A549 (cell line): ENCODE measurements around the gene TJP2. TPM values are rescaled to one million over a fixed set of nuclear protein-coding genes. Genes with fewer than 3 reads are reported as not detected.

Experiments used
- ATAC-seq, 2 experiments: fragments of 200-7000 bp in 1 of 2; fragments of >200 bp in 1 of 2; cut with Nextera tagmentation in 1 of 2; cut with Tn5 transposase in 1 of 2; 3 replicates each; pipeline versions ENCODE4 v1.8.0 to v1.9.1; 2018 to 2020; ENCODE audit warnings: mild to moderate bottlenecking in 1 of 2, moderate library complexity in 1 of 2
- CTCF ChIA-PET: fragments of 300-600 bp; sonication (Branson Sonifier 250); formaldehyde crosslinking; extraction: SDS; loops from one replicate; lab custom pipeline; 2021; ENCODE audit warnings: antibody characterized with exemption, inconsistent platforms; lab: Yijun Ruan, JAX
- POLR2A ChIA-PET: fragments of 350-600 bp; formaldehyde crosslinking; extraction: SDS; loops from one replicate; lab custom pipeline; 2021; ENCODE audit warnings: antibody characterized with exemption, inconsistent platforms; lab: Yijun Ruan, JAX
- DNase-seq, 2 experiments: peaks; one replicate each; pipeline versions ENCODE4 v3.0.0 to v3.0.0-alpha.2; 2011 to 2016; ENCODE audit warnings: low read depth in 1 of 2, low spot score in 1 of 2
- FAIRE-seq: peaks from 2 replicates; lab custom pipeline; 2011; peaks lifted over from hg19 to GRCh38; lab: Jason Lieb, UNC
- H3K27ac ChIP-seq, 2 experiments: fragments of >200 bp; sonication (Bioruptor Twin); formaldehyde crosslinking; 3 replicates each; pipeline ENCODE4 v1.5.1; 2016 to 2017
- H3K4me1 ChIP-seq: fragments of >200 bp; sonication (Bioruptor Twin); formaldehyde crosslinking; 3 replicates; pipeline ENCODE4 v1.6.1; 2016
- H3K4me2 ChIP-seq: fragments of >200 bp; sonication (Bioruptor Twin); formaldehyde crosslinking; 3 replicates; pipeline ENCODE4 v1.6.1; 2016
- H3K4me3 ChIP-seq: fragments of >200 bp; sonication (Bioruptor Twin); formaldehyde crosslinking; 3 replicates; pipeline ENCODE4 v1.5.1; 2016
- H3K9me3 ChIP-seq: fragments of >200 bp; sonication (Bioruptor Twin); formaldehyde crosslinking; 3 replicates; pipeline ENCODE4 v1.6.1; 2016
- BCL3 ChIP-seq: fragments of >200 bp; sonication (Bioruptor Twin); formaldehyde crosslinking; IDR thresholded peaks from 3 replicates; pipeline ENCODE4 v1.6.1; 2016
- BHLHE40 ChIP-seq: IDR thresholded peaks from 2 replicates; pipeline ENCODE4 v1.6.1; 2012; ENCODE audit warnings: low read depth, low read length, inconsistent platforms
- CEBPB ChIP-seq, 2 experiments: fragments of >200 bp in 1 of 2; sonication (Bioruptor Twin) in 1 of 2; formaldehyde crosslinking in 1 of 2; IDR thresholded peaks; 2 replicates each; pipeline ENCODE4 v1.6.1; 2012 to 2016
- CHD2 ChIP-seq: fragments of 150-350 bp; IDR thresholded peaks from 2 replicates; pipeline ENCODE4 v1.6.1; 2014; ENCODE audit warnings: low read length; ENCODE audit not compliant: partially characterized antibody
- CHD4 ChIP-seq: fragments of 200-600 bp; sonication (generic); IDR thresholded peaks from 2 replicates; pipeline ENCODE4 v1.6.1; 2016; ENCODE audit warnings: antibody characterized with exemption, mild to moderate bottlenecking, borderline replicate concordance
- ELK1 ChIP-seq: fragments of 150-350 bp; IDR thresholded peaks from 2 replicates; pipeline ENCODE4 v1.6.1; 2014; ENCODE audit warnings: low read depth, mild to moderate bottlenecking, low read length
- ESRRA ChIP-seq: fragments of 150-350 bp; IDR thresholded peaks from 2 replicates; pipeline ENCODE4 v1.6.1; 2014; ENCODE audit warnings: mild to moderate bottlenecking, low read length, borderline replicate concordance
- FOSB ChIP-seq: fragments of 250-450 bp; sonication (Bioruptor Pico); IDR thresholded peaks from 2 replicates; pipeline ENCODE4 v1.5.0; 2020; ENCODE audit warnings: mild to moderate bottlenecking, moderate library complexity
- HDAC2 ChIP-seq: fragments of 200-600 bp; sonication (generic); IDR thresholded peaks from 2 replicates; pipeline ENCODE4 v1.6.1; 2016
- HEYL ChIP-seq: fragments of 250-450 bp; sonication (Bioruptor Pico); IDR thresholded peaks from 2 replicates; pipeline ENCODE4 v1.8.0; 2021; ENCODE audit warnings: mild to moderate bottlenecking, moderate library complexity
- HOXA7 ChIP-seq: fragments of 250-450 bp; sonication (Bioruptor Pico); IDR thresholded peaks from 2 replicates; pipeline ENCODE4 v1.5.0; 2020; ENCODE audit warnings: mild to moderate bottlenecking, moderate library complexity
- HOXB13 ChIP-seq: fragments of 250-450 bp; sonication (Bioruptor Pico); IDR thresholded peaks from 2 replicates; pipeline ENCODE4 v1.5.0; 2020; ENCODE audit warnings: low read depth, mild to moderate bottlenecking, moderate library complexity
- JUN ChIP-seq, 2 experiments: fragments of >200 bp; sonication (Bioruptor Twin); formaldehyde crosslinking; IDR thresholded peaks; 2 replicates in 1 of 2; 3 replicates in 1 of 2; pipeline ENCODE4 v1.6.1; 2016 to 2017
- JUNB ChIP-seq: fragments of >200 bp; sonication (Bioruptor Twin); formaldehyde crosslinking; IDR thresholded peaks from 2 replicates; pipeline ENCODE4 v1.6.1; 2016
- KDM5A ChIP-seq: fragments of 200-600 bp; sonication (generic); IDR thresholded peaks from 2 replicates; pipeline ENCODE4 v1.6.1; 2016; ENCODE audit warnings: antibody characterized with exemption, mild to moderate bottlenecking
- MAX ChIP-seq: IDR thresholded peaks from 2 replicates; pipeline ENCODE4 v1.6.1; 2012
- NFE2L2 ChIP-seq: fragments of 150-350 bp; conservative IDR thresholded peaks from 2 replicates; pipeline ENCODE4 v1.6.1; 2014; ENCODE audit warnings: low read length
- NPAS2 ChIP-seq: fragments of 250-450 bp; sonication (Bioruptor Pico); IDR thresholded peaks from 2 replicates; pipeline ENCODE4 v1.8.0; 2022; ENCODE audit warnings: mild to moderate bottlenecking, moderate library complexity, borderline replicate concordance
- PBX3 ChIP-seq: IDR thresholded peaks from 2 replicates; pipeline ENCODE4 v1.6.1; 2012
- POLR2A ChIP-seq: IDR thresholded peaks from 2 replicates; pipeline ENCODE4 v1.6.1; 2012; ENCODE audit warnings: mild to moderate bottlenecking, low read length
- POLR2AphosphoS2 ChIP-seq: conservative IDR thresholded peaks from 2 replicates; pipeline ENCODE4 v1.6.1; 2012; ENCODE audit warnings: low read length, improper control_type of control experiment, inconsistent platforms
- RCOR1 ChIP-seq: fragments of 150-350 bp; IDR thresholded peaks from 2 replicates; pipeline ENCODE4 v1.6.1; 2014; ENCODE audit warnings: antibody characterized with exemption, low read length, low read depth
- RFX5 ChIP-seq: fragments of 450-650 bp; IDR thresholded peaks from 2 replicates; pipeline ENCODE4 v1.7.1; 2014; ENCODE audit warnings: antibody characterized with exemption, mild to moderate bottlenecking, moderate library complexity
- SMC3 ChIP-seq: fragments of >200 bp; sonication (Bioruptor Twin); formaldehyde crosslinking; IDR thresholded peaks from 3 replicates; pipeline ENCODE4 v1.6.1; 2018; ENCODE audit warnings: inconsistent platforms
- TFCP2L1 ChIP-seq: fragments of 250-450 bp; sonication (Bioruptor Pico); IDR thresholded peaks from 2 replicates; pipeline ENCODE4 v1.5.0; 2021; ENCODE audit warnings: mild to moderate bottlenecking
- USF2 ChIP-seq: fragments of 450-650 bp; IDR thresholded peaks from 2 replicates; pipeline ENCODE4 v1.6.1; 2014; ENCODE audit warnings: antibody characterized with exemption
- ZC3H11A ChIP-seq: fragments of 450-650 bp; IDR thresholded peaks from 2 replicates; pipeline ENCODE4 v1.6.1; 2014; ENCODE audit warnings: antibody characterized with exemption, mild to moderate bottlenecking
- ZFP36 ChIP-seq: fragments of 450-650 bp; IDR thresholded peaks from 2 replicates; pipeline ENCODE4 v1.6.1; 2014; ENCODE audit warnings: borderline replicate concordance; ENCODE audit not compliant: partially characterized antibody
- ZNF302 ChIP-seq: fragments of 250-450 bp; sonication (Bioruptor Pico); IDR thresholded peaks from 2 replicates; pipeline ENCODE4 v1.9.0; 2021; ENCODE audit warnings: inconsistent platforms, mild to moderate bottlenecking, moderate library complexity
- WGBS: methylation state at CpG from one replicate; pipeline ENCODE4 v1.1.6; 2017; ENCODE audit errors: missing lambda C conversion rate; 5-methylcytosine and 5-hydroxymethylcytosine counted together
- polyA plus RNA-seq, 4 experiments: library from polyadenylated mRNA; depleted of rRNA in 3 of 4; stranded (reverse); fragments of >200 nt; fragmentation: RNase III in 1 of 4; extraction: RNeasy Plus Mini Kit Qiagen cat#74134 plus additional on column Dnase treatment in 1 of 4; gene quantifications; 2 replicates in 3 of 4; 3 replicates in 1 of 4; pipeline ENCODE4 v1.2.3, GENCODE V29; 2011 to 2017

The TJP2 gene
- polyA plus RNA-seq, 2 of the 4 experiments (the other 2 are of a cell fraction), result 1.7 to 3.6 TPM

GRCh38 chr9:69215774-69216485 is 41.9 kb downstream of the TJP2 start:
- no peak overlapping the region for H3K4me3 ChIP-seq
- DNase-seq (no peak), FAIRE-seq (no peak), ATAC-seq (no peak)
- ChIA-PET CTCF (interaction anchor here (0.9 kb wide), 1 partner anchor 79 kb away, joined by 3 read pairs; no protein-coding TSS in a partner anchor), POLR2A (no interaction called here)
- H3K4me2 ChIP-seq, result no peak overlapping the region
- H3K27ac ChIP-seq, result no peak overlapping the region
- H3K4me1 ChIP-seq, result no peaks in the 10 kb centered on the region
- TF ChIP-seq FOSB (CRISPR knock-in tag) (no peak), ZNF302 (no peak), CEBPB (IDR thresholded peaks at IDR 0.05) (no peak), USF2 (no peak), CHD4 (no peak), HEYL (CRISPR knock-in tag) (no peak), NPAS2 (no peak), RFX5 (no peak), HOXA7 (CRISPR knock-in tag) (no peak), ZFP36 (no peak), NFE2L2 (no peak), KDM5A (no peak), MAX (no peak)
- no peaks in the 10 kb centered on the region for H3K9me3 ChIP-seq
- WGBS, result 81% methylated on average over 9 of the region's 9 CpGs

GRCh38 chr9:69218166-69218565 is 44.1 kb downstream of the TJP2 start:
- TF ChIP-seq ZC3H11A, result no peak
- no peak for TF ChIP-seq JUNB
- TF ChIP-seq CHD2, result no peak
- no peak for TF ChIP-seq ESRRA
- TF ChIP-seq POLR2AphosphoS2, result no peak
- TF ChIP-seq TFCP2L1 (CRISPR knock-in tag), result no peak
- no peak for TF ChIP-seq USF2
- no peak for TF ChIP-seq HDAC2
- no peak for TF ChIP-seq HOXB13 (CRISPR knock-in tag)
- no peak for TF ChIP-seq BCL3
- no peak for TF ChIP-seq POLR2A
- TF ChIP-seq ELK1, result no peak
- no peak for TF ChIP-seq JUN (IDR thresholded peaks at IDR 0.05)
- TF ChIP-seq ZFP36, result no peak
- TF ChIP-seq PBX3, result no peak
- no peak for TF ChIP-seq BHLHE40
- TF ChIP-seq RFX5, result no peak
- TF ChIP-seq RCOR1, result no peak
- no peak for TF ChIP-seq KDM5A
- TF ChIP-seq SMC3, result no peak
- 64% methylated on average over 3 of the region's 3 CpGs for WGBS
- CTCF ChIA-PET, result interaction anchor here (0.6 to 2.0 kb wide), 3 partner anchors 26 to 1787 kb away, joined by 3 to 9 read pairs (median 3); no protein-coding TSS in a partner anchor

More at GRCh38 chr9:69218166-69218565, 44.1 kb downstream of the TJP2 start:
- Histone ChIP-seq H3K27ac (no peak overlapping the region), H3K4me3 (no peak overlapping the region), H3K4me1 (no peaks in the 10 kb centered on the region), H3K4me2 (no peak overlapping the region), H3K9me3 (no peaks in the 10 kb centered on the region)
- no peak for DNase-seq
- POLR2A ChIA-PET, result no interaction called here
- FAIRE-seq, result no peak
- ATAC-seq, result no peak
